HepG2 (cell line): ENCODE results near the gene AP1S3. TPM values are rescaled to one million over a fixed set of nuclear protein-coding genes. Genes with fewer than 3 reads are reported as not detected.

Experiments
- ESRRA ChIP-seq: sonication (generic); formaldehyde crosslinking; IDR thresholded peaks from 2 replicates; pipeline ENCODE4 v1.5.1; 2020; ENCODE audit warnings: mild to moderate bottlenecking, low read depth, missing genetic modification reagents
- GATA4 ChIP-seq: sonication (generic); IDR thresholded peaks from 2 replicates; pipeline ENCODE4 v1.6.1; 2016; ENCODE audit warnings: antibody characterized with exemption, low read depth, borderline replicate concordance
- JUN ChIP-seq: sonication (generic); formaldehyde crosslinking; IDR thresholded peaks from 2 replicates; pipeline ENCODE4 v1.4.0; 2020; ENCODE audit warnings: mild to moderate bottlenecking, missing genetic modification reagents
- MATR3 ChIP-seq: sonication (generic); formaldehyde crosslinking; IDR thresholded peaks from 2 replicates; pipeline ENCODE4 v1.4.0; 2020; ENCODE audit warnings: missing genetic modification reagents
- NAIF1 ChIP-seq: sonication (generic); formaldehyde crosslinking; IDR thresholded peaks from 2 replicates; pipeline ENCODE4 v1.5.0; 2020; ENCODE audit warnings: mild to moderate bottlenecking, missing genetic modification reagents, borderline replicate concordance
- ZNF629 ChIP-seq: sonication (generic); formaldehyde crosslinking; conservative IDR thresholded peaks from 2 replicates; pipeline ENCODE4 v1.5.0; 2020; ENCODE audit warnings: missing genetic modification reagents
- polyA plus RNA-seq, 8 experiments: library from polyadenylated mRNA; depleted of rRNA in 3 of 8; stranded (reverse) in 7 of 8; unstranded in 1 of 8; fragments of >200 nt; fragmentation: Illumina TruSeq in 4 of 8; extraction: Trizol in 4 of 8; gene quantifications; 2 replicates each; pipeline versions ENCODE4 v1.2.1 to v1.2.3, GENCODE V29; 2011 to 2016; ENCODE audit warnings: low read depth in 4 of 8, missing spikeins in 1 of 8, mixed read lengths in 1 of 8; ENCODE audit not compliant: insufficient read depth in 1 of 8
- total RNA-seq, 5 experiments: library from RNA; depleted of rRNA; stranded (reverse); fragments of >200 nt; fragmentation: Illumina TruSeq; extraction: Trizol; gene quantifications; 2 replicates each; pipeline ENCODE4 v1.2.3, GENCODE V29; 2016; ENCODE audit warnings: low read depth in 1 of 5
- TF ChIP-seq, protein P1 (sequence below): sonication (generic); formaldehyde crosslinking; IDR thresholded peaks from 2 replicates; pipeline ENCODE4 v1.4.0; 2020; ENCODE audit warnings: missing genetic modification reagents
- TF ChIP-seq, protein P2 (sequence below): sonication (generic); formaldehyde crosslinking; IDR thresholded peaks from one replicate; pipeline ENCODE4 v1.5.1; 2020; ENCODE audit warnings: mild to moderate bottlenecking, missing genetic modification reagents; ENCODE audit errors: not compliant biosample characterization
- TF ChIP-seq, protein P3 (sequence below): sonication (generic); formaldehyde crosslinking; IDR thresholded peaks from 2 replicates; pipeline ENCODE4 v1.4.0; 2020; ENCODE audit warnings: missing genetic modification reagents

AP1S3 gene
- total and polyA plus RNA-seq, 2 of the 13 experiments (the other 11 are each of a cell fraction or from before 2014, with no cell fraction given) = 3.0 to 16.3 TPM

DNA sequence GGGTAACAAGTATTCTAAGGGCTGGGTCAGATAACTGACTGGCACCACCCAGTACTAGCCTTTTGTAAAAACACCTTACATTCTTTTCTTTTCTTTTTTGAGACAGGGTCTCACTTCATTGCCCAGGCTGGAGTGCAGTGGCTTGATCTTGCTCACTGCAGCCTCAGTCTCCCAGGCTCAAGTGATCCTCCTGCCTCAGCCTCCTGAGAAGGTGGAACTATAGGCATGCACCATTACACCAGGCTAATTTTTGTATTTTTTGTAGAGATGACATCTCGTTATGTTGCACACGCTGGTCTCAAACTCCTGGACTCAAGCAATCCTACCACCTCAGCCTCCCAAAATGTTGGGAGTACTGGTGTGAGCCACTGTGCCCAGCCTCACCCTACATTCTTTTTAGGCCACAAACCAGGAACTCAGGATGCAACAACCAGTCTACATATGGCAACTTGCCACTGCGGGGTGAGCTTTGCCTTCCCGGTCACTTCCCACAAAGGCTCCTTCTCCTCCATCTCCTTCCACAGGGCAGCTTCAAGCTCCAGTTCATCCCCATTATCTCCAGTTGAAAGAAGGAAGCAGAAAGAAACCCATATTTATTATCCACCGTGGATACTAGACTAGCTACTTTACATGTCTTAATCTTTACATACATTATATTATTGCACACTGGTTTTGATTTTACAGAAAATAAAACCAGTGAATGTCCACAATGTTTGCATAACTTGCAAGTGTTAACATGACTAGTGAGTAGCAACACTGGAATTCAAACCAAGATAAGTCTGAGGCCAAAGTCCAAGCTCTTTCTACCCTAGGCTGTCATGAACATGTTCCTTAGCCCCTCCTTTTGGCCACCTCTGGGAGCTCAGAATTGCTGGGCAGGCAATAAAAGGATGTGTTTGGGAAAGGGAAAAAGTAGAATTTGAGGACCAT, 23.7 kb upstream of the AP1S3 start (continued):
- TF ChIP-seq, protein P1, sequence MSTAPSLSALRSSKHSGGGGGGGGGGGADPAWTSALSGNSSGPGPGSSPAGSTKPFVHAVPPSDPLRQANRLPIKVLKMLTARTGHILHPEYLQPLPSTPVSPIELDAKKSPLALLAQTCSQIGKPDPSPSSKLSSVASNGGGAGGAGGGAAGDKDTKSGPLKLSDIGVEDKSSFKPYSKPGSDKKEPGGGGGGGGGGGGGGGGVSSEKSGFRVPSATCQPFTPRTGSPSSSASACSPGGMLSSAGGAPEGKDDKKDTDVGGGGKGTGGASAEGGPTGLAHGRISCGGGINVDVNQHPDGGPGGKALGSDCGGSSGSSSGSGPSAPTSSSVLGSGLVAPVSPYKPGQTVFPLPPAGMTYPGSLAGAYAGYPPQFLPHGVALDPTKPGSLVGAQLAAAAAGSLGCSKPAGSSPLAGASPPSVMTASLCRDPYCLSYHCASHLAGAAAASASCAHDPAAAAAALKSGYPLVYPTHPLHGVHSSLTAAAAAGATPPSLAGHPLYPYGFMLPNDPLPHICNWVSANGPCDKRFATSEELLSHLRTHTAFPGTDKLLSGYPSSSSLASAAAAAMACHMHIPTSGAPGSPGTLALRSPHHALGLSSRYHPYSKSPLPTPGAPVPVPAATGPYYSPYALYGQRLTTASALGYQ (CRISPR knock-in tag) = no peak
- TF ChIP-seq ZNF629 (CRISPR knock-in tag) (no peak), GATA4 (peak; percentile 75; the same call in 1 of the 2 replicates), NAIF1 (CRISPR knock-in tag) (no peak), JUN (CRISPR knock-in tag) (peak; percentile 79), MATR3 (CRISPR knock-in tag) (no peak), ESRRA (CRISPR knock-in tag) (no peak)
- TF ChIP-seq, protein P2, sequence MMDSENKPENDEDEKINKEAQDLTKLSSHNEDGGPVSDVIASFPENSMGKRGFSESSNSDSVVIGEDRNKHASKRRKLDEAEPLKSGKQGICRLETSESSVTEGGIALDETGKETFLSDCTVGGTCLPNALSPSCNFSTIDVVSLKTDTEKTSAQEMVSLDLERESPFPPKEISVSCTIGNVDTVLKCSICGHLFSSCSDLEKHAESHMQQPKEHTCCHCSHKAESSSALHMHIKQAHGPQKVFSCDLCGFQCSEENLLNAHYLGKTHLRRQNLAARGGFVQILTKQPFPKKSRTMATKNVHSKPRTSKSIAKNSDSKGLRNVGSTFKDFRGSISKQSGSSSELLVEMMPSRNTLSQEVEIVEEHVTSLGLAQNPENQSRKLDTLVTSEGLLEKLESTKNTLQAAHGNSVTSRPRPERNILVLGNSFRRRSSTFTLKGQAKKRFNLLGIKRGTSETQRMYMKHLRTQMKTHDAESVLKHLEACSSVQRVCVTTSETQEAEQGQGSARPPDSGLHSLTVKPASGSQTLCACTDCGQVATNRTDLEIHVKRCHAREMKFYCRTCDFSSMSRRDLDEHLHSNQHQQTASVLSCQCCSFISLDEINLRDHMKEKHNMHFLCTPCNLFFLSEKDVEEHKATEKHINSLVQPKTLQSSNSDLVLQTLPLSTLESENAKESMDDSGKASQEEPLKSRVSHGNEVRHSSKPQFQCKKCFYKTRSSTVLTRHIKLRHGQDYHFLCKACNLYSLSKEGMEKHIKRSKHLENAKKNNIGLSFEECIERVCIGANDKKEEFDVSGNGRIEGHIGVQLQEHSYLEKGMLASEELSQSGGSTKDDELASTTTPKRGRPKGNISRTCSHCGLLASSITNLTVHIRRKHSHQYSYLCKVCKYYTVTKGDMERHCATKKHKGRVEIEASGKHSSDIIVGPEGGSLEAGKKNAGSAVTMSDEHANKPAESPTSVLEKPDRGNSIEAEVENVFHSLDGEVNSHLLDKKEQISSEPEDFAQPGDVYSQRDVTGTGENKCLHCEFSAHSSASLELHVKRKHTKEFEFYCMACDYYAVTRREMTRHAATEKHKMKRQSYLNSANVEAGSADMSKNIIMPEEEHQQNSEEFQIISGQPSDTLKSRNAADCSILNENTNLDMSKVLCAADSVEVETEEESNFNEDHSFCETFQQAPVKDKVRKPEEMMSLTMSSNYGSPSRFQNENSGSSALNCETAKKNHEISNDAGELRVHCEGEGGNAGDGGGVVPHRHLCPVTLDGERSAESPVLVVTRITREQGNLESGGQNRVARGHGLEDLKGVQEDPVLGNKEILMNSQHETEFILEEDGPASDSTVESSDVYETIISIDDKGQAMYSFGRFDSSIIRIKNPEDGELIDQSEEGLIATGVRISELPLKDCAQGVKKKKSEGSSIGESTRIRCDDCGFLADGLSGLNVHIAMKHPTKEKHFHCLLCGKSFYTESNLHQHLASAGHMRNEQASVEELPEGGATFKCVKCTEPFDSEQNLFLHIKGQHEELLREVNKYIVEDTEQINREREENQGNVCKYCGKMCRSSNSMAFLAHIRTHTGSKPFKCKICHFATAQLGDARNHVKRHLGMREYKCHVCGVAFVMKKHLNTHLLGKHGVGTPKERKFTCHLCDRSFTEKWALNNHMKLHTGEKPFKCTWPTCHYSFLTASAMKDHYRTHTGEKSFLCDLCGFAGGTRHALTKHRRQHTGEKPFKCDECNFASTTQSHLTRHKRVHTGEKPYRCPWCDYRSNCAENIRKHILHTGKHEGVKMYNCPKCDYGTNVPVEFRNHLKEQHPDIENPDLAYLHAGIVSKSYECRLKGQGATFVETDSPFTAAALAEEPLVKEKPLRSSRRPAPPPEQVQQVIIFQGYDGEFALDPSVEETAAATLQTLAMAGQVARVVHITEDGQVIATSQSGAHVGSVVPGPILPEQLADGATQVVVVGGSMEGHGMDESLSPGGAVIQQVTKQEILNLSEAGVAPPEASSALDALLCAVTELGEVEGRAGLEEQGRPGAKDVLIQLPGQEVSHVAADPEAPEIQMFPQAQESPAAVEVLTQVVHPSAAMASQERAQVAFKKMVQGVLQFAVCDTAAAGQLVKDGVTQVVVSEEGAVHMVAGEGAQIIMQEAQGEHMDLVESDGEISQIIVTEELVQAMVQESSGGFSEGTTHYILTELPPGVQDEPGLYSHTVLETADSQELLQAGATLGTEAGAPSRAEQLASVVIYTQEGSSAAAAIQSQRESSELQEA (CRISPR knock-in tag) = no peak
- TF ChIP-seq, protein P3, sequence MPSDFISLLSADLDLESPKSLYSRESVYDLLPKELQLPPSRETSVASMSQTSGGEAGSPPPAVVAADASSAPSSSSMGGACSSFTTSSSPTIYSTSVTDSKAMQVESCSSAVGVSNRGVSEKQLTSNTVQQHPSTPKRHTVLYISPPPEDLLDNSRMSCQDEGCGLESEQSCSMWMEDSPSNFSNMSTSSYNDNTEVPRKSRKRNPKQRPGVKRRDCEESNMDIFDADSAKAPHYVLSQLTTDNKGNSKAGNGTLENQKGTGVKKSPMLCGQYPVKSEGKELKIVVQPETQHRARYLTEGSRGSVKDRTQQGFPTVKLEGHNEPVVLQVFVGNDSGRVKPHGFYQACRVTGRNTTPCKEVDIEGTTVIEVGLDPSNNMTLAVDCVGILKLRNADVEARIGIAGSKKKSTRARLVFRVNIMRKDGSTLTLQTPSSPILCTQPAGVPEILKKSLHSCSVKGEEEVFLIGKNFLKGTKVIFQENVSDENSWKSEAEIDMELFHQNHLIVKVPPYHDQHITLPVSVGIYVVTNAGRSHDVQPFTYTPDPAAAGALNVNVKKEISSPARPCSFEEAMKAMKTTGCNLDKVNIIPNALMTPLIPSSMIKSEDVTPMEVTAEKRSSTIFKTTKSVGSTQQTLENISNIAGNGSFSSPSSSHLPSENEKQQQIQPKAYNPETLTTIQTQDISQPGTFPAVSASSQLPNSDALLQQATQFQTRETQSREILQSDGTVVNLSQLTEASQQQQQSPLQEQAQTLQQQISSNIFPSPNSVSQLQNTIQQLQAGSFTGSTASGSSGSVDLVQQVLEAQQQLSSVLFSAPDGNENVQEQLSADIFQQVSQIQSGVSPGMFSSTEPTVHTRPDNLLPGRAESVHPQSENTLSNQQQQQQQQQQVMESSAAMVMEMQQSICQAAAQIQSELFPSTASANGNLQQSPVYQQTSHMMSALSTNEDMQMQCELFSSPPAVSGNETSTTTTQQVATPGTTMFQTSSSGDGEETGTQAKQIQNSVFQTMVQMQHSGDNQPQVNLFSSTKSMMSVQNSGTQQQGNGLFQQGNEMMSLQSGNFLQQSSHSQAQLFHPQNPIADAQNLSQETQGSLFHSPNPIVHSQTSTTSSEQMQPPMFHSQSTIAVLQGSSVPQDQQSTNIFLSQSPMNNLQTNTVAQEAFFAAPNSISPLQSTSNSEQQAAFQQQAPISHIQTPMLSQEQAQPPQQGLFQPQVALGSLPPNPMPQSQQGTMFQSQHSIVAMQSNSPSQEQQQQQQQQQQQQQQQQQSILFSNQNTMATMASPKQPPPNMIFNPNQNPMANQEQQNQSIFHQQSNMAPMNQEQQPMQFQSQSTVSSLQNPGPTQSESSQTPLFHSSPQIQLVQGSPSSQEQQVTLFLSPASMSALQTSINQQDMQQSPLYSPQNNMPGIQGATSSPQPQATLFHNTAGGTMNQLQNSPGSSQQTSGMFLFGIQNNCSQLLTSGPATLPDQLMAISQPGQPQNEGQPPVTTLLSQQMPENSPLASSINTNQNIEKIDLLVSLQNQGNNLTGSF (CRISPR knock-in tag) = no peak
